GM18951 (cell line): ENCODE measurements around the gene IFI35.

ENCODE experiments used
- POLR2A ChIP-seq: IDR thresholded peaks from 4 replicates; pipeline ENCODE4 v1.6.1; 2011; ENCODE audit warnings: mild to moderate bottlenecking; ENCODE audit not compliant: insufficient read length, insufficient read depth; ENCODE audit errors: extremely low read depth
- in situ Hi-C: fragments of 300-500 bp; cut with MboI; formaldehyde crosslinking; loops from one replicate; pipeline ENCODE4 v1.12.0; 2022; ENCODE audit warnings: low sequenced_read_pairs, mixed read lengths, inconsistent platforms; ENCODE audit not compliant: unreplicated experiment

IFI35 gene

GRCh38 chr17:43011728-43012472 is 5.3 kb downstream of the IFI35 start:
- TF ChIP-seq POLR2A = no peak
- in situ Hi-C loops = no loop called here

- no peak for TF ChIP-seq POLR2A
These were observed 6.7 kb downstream of the IFI35 start for GRCh38 chr17:43013296-43013695.

GRCh38 chr17:43014020-43014648 is 7.5 kb downstream of the IFI35 start:
- no peak for TF ChIP-seq POLR2A
- in situ Hi-C loops = no loop called here

More at GRCh38 chr17:43013296-43013695, 6.7 kb downstream of the IFI35 start:
- in situ Hi-C loops = no loop called here

GRCh38 chr17:43014649-43015542 is 8.3 kb downstream of the IFI35 start:
- in situ Hi-C loops = no loop called here
- TF ChIP-seq POLR2A = no peak

GRCh38 chr17:43015579-43015978 is 9.0 kb downstream of the IFI35 start:
- in situ Hi-C loops = no loop called here
- no peak for TF ChIP-seq POLR2A

DNA sequence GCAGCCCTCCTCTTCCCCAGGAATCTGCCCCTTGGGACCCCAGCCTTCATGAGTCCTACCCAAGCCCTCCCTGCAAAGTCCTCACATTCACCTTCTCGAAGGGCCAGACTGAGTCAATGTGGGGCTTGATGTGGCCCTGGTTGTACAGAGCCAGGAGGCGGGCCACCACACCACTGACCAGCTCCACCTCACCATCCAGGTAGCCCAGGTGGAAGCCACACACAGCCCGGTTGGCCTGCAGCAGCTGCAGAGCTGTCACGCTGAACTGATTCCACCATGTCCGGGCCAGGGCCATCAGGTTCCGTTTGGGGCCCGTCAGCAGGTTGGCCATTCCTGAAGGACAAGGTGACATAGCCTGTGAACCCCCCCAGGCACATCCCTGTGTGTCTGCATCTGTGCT is 9.6 kb downstream of the IFI35 start:
- in situ Hi-C loops = no loop called here
- TF ChIP-seq POLR2A = no peak

DNA sequence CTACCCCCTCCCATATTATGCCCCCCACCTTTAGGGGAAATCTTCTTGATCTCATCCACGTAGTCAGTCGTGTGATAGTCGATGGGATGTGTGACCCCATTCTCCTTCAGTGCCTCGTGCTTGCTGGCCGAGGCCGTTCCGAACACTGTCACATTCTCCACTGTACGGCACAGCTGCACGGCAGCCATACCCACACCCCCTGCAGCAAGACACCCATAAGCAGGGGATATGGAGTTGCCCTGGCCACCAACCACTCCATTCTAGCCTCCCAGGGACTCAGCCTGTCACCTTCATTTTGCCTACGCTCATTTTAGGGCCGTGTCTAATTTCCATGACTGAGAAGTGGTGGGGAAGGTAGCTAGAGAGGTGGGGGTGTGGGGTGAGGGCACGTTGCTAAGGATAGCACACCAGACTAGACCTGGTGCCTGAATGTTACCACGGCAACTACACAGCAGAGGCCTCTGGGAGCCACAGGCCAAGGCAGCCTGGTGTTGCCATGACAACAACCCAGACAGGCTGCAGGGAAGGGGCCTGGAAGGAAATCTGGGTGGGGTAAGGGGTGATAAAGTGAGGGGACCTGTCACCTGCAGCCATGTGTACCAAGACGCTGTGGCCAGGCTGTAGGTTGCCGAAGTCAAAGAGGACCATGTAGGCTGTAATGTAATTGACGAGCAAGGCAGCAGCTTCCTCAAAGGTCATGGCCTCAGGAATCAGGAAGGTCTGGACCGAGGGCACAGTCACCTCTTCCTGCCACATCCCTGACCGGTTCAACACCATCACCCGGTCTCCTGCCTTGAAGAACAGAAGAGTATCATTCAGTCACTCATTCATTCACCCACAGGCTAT is 11.6 kb downstream of the IFI35 start:
- TF ChIP-seq POLR2A = no peak

GRCh38 chr17:43018932-43019331 is 12.3 kb downstream of the IFI35 start:
- TF ChIP-seq POLR2A = no peak
- in situ Hi-C loops = no loop called here

More for the DNA sequence above, 11.6 kb downstream of the IFI35 start:
- in situ Hi-C loops = no loop called here

DNA sequence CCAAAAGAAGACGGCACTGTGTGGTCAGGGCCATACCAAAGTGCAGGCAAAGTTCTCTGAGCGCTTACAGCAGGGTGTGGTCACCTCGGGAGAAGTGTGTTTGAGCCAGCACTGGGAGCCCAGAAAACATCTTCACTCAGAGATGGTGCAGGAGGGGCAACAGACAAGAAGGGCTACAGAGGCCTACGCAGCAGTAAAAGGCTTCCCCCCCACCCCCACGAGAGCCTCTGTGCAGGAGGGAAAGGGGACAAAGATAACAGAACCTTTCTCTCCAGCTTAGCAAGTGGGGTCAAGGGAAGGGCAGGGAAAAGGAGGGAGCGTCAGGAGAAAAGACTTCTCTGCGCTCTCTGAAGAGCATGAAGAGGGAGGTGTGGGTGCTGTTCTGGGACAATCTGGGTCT is 12.8 kb downstream of the IFI35 start:
- in situ Hi-C loops = no loop called here

GRCh38 chr17:43020030-43020621 is 13.5 kb downstream of the IFI35 start:
- in situ Hi-C loops = no loop called here

More for the DNA sequence above, 12.8 kb downstream of the IFI35 start:
- no peak for TF ChIP-seq POLR2A

DNA sequence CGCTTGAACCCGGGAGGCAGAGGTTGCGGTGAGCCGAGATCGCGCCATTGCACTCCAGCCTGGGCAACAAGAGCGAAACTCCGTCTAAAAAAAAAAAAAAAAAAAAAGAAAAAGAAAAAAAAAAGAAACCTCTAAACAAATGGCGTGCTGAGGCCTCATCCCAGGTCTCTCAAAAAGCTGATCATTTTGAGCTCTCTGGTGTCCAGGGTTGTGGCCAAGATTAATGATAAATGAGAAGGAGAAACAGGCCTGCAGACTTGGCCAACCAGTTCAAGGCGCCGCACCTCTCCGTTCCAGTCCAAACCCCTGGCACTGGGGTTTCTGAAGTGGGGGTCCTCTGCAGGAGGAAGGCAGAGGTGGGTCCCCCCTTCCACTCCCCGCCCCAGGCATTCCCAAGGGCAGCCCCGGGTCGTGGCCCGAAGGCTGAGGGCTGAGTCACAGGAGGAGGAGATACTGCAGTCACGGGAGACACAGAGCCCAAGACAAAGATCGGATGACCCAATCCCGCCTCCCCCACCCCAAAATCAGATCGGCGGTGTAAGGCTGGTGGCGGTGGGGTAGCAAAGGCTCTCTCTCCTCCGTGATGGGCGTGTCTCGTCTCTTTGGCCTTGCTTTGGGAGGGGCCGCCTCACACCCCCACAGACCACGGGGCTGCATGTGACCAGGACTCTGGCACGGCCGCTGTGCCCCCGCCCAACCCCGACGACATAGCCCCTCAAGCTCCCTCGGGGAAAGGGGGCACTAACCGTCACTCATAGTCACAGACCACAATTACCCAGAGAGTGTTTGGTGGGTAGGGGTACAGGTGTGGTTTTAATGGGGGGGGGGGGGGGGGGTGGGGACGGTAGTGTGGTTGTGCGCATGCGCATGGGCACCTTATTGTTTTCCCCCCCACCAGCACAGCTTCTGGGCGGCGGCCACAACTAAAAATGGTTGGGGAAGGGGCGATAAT is 14.5 kb downstream of the IFI35 start:
- in situ Hi-C loops = no loop called here

More at GRCh38 chr17:43020030-43020621, 13.5 kb downstream of the IFI35 start:
- no peak for TF ChIP-seq POLR2A

More for the DNA sequence above, 14.5 kb downstream of the IFI35 start:
- TF ChIP-seq POLR2A = no peak
